ENCODE results near the gene DHRS2. TPM values are rescaled to one million over a fixed set of nuclear protein-coding genes. Genes with fewer than 3 reads are reported as not detected.

The DHRS2 gene
- polyA plus RNA-seq, 6 donors from 2014 or later, result not detected

DNA sequence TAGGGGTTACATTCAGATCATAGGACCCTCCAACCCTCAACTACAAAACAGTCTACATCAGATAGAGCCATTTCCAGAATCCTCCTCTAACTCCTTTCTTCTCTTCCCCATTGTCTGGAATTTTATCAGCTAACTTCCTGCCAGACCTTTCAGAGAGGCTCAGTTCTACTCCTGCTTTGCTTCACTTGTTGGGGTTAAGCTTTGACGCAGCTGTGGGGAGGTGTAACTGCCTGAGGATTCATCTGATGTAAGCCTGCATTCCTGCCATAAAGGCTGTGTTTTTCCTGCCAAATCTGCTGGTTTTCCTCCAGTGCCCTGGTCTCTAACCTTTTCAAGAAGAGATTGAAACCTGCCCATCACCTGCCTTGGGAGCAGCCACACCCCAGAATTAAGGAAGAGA lies 16.9 kb downstream of the DHRS2 start:
- peaks cover 5 to 30% (median 27%) of the 10 kb centered on the region in 3 donors for H3K27me3 Mint-ChIP-seq
- no peaks in the 10 kb centered on the region for H3K36me3 Mint-ChIP-seq
- peak overlapping the region in 1 of 8 donors; percentile 12 for H3K4me3 Mint-ChIP-seq
- no peak overlapping the region for H3K27ac Mint-ChIP-seq
- H3K9me3 Mint-ChIP-seq, result peaks cover 0 to 4% (median 0%) of the 10 kb centered on the region in 7 donors
- DNase-seq (no peak), ATAC-seq (ENCODE audit: low read depth in 2 of 2) (no peak)
- no peaks in the 10 kb centered on the region for H3K4me1 Mint-ChIP-seq

- no peak overlapping the region for H3K4me3 Mint-ChIP-seq
- no peaks in the 10 kb centered on the region for H3K4me1 Mint-ChIP-seq
- peak overlapping the region in 1 of 6 donors; percentile 65 for H3K27ac Mint-ChIP-seq
- H3K36me3 Mint-ChIP-seq, result no peaks in the 10 kb centered on the region
- peaks cover 8 to 29% (median 15%) of the 10 kb centered on the region in 3 donors for H3K27me3 Mint-ChIP-seq
- DNase-seq (no peak), ATAC-seq (ENCODE audit: low read depth in 2 of 2) (no peak)
- H3K9me3 Mint-ChIP-seq, result peaks cover 0 to 4% (median 0%) of the 10 kb centered on the region in 7 donors
Measured at GRCh38 chr14:23654231-23654630, 18.1 kb downstream of the DHRS2 start.

DNA sequence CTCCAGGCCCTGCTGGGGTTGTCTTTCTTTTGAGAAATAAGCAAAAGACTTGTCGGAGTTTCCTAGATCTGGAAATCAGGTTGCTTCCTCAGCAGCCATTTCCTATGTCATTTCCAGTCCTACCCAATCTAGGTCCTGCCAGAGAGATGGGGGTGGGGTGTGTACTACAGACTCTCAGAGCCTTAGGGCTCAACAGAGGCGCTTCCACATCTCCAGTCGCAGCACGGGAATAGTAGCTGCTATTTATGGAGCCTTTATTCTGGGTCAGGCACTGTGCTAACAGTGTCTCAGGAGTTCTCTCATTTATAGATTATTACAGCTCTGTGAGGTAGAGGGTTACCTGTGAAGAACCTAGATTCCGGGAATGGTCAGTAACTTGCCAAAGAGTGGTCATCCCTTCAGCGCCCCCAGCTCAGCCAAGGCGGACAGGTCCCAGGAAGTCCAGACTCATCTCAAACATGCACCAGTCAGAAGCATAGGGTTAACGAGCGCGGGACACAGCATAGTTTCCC lies 21.9 kb downstream of the DHRS2 start:
- DNase-seq (no peak), ATAC-seq (ENCODE audit: low read depth in 2 of 2) (no peak)
- no peaks in the 10 kb centered on the region for H3K4me1 Mint-ChIP-seq
- H3K4me3 Mint-ChIP-seq, result no peak overlapping the region
- no peak overlapping the region for H3K27ac Mint-ChIP-seq
- H3K27me3 Mint-ChIP-seq, result peaks cover 8 to 43% (median 31%) of the 10 kb centered on the region in 3 donors
- peaks cover 0 to 4% (median 0%) of the 10 kb centered on the region in 7 donors for H3K9me3 Mint-ChIP-seq
- no peaks in the 10 kb centered on the region for H3K36me3 Mint-ChIP-seq

DNA sequence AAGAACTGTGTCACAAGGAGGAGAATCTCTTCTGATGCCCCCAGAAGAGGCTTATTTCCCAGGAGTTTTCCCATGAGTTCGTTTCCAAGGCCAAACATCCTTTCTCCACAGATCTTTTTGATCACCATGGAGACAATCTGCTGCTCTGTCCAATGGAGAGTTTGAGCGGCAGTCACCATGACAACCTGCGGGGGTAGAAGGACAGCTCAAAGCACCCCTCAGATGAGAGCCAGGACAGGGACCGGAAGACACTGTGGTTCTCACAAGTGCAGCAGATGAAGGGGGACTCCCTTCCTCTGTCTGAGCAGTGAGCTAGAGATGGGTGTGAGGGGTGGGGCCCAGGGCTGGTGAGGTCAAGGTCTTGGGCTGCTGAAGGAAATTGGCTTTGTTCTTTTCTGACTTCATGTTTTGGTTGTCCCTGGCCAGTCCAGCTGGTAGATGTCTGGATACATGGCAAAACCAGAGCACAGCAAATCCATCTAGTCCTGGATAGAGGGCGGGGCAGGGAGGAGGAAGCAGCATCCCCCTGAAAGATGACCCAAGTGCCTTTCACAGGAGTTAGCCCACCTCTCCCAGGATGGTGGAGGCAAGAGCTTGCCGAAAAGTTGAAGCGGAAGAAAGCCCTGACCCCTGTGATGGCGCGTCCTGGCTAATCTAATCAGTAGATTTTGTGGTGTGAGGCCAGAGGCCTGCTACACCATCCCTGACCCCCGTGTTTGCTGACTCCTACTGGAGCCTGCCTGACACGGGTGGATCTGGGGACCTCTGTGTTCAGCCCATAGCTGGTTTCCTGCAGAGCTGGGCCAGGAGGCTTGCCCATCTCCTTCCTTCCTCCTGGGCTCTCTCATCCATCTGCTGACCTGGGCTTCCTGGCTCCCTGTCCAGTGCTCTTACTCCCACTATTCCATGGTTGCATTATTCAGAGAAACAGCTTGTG lies 24.4 kb downstream of the DHRS2 start:
- no peaks in the 10 kb centered on the region for H3K36me3 Mint-ChIP-seq

GRCh38 chr14:23661542-23661941 lies 25.4 kb downstream of the DHRS2 start:
- Mint-ChIP-seq H3K9me3 (no peaks in the 10 kb centered on the region), H3K27me3 (peaks cover 14 to 57% (median 50%) of the 10 kb centered on the region in 3 donors), H3K36me3 (no peaks in the 10 kb centered on the region), H3K4me1 (no peaks in the 10 kb centered on the region), H3K27ac (no peak overlapping the region), H3K4me3 (no peak overlapping the region)
- no peak for DNase-seq
- ATAC-seq (ENCODE audit: low read depth in 2 of 2), result no peak

More for the DNA sequence above, 24.4 kb downstream of the DHRS2 start:
- no peak for DNase-seq
- no peak for ATAC-seq (ENCODE audit: low read depth in 2 of 2)
- H3K9me3 Mint-ChIP-seq, result no peaks in the 10 kb centered on the region
- peaks cover 14 to 57% (median 48%) of the 10 kb centered on the region in 3 donors for H3K27me3 Mint-ChIP-seq
- H3K27ac Mint-ChIP-seq, result no peak overlapping the region
- H3K4me3 Mint-ChIP-seq, result no peak overlapping the region
- no peaks in the 10 kb centered on the region for H3K4me1 Mint-ChIP-seq

GRCh38 chr14:23663127-23663526 lies 27.0 kb downstream of the DHRS2 start:
- no peak for DNase-seq
- Mint-ChIP-seq H3K27me3 (peaks cover 14 to 57% (median 50%) of the 10 kb centered on the region in 3 donors), H3K4me1 (no peaks in the 10 kb centered on the region), H3K27ac (no peak overlapping the region), H3K4me3 (no peak overlapping the region), H3K36me3 (no peaks in the 10 kb centered on the region), H3K9me3 (no peaks in the 10 kb centered on the region)
- ATAC-seq (ENCODE audit: low read depth in 2 of 2), result no peak

DNA sequence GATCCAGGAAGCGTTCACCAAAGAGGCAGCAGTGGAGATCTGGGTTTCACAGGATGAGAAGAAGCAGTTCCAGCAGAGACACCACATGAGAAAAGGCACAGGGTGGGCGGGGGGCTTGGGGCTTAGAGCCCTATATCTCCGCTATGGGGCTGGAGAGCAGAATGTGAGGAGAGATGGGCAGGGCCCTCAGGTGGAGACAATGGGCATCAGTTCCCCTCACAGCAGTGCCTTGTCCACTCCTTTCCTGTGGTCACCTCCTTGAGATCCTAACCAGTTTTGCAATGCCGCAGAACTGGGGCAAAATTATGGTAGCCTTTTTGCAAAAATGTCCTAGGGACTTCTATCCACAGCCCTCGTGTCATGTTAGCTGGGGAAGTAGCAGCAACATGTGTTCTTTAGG lies 27.5 kb downstream of the DHRS2 start:
- Mint-ChIP-seq H3K27me3 (peaks cover 14 to 52% (median 50%) of the 10 kb centered on the region in 3 donors), H3K4me1 (no peaks in the 10 kb centered on the region), H3K4me3 (no peak overlapping the region), H3K27ac (no peak overlapping the region), H3K36me3 (no peaks in the 10 kb centered on the region), H3K9me3 (no peaks in the 10 kb centered on the region)
- ATAC-seq (ENCODE audit: low read depth in 2 of 2) (no peak), DNase-seq (no peak)

GRCh38 chr14:23664207-23664885 lies 28.2 kb downstream of the DHRS2 start:
- DNase-seq (no peak), ATAC-seq (ENCODE audit: low read depth in 2 of 2) (no peak)
- Mint-ChIP-seq H3K27me3 (peaks cover 9 to 50% (median 45%) of the 10 kb centered on the region in 3 donors), H3K9me3 (no peaks in the 10 kb centered on the region), H3K4me3 (no peak overlapping the region), H3K4me1 (no peaks in the 10 kb centered on the region), H3K36me3 (no peaks in the 10 kb centered on the region), H3K27ac (no peak overlapping the region)

DNA sequence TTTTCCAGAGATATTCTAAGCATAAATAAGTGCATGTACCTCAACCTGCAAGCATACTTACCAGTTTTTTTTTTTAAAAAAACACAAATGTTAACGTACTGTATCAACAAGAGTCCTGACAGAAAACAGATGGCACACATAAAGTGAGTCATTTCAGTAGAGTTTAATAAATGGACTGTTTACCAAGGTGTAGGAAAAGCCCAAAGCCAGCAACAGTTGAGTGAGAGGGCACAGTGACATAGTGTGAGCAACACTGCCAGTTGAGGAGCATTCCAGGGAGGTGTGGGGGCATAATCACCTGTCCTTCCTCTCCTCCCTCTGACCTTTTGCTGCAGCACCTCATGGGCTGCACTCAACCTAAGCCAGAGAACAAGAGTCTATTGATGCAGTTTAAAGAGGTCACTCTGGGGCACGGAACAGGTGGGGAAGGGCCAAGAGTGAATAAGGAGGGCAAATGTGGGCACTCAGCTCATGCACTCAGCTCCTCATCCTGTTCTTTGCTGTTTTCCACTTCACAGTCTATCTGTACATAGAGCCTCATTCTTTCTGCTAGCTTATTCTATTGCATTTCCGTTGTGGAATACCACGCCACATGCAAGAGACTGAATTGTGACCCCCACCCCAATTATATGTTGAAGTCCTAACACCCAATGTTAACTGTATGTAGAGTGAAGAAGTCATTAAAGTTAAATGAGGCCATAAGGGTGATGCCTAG lies 29.3 kb downstream of the DHRS2 start:
- H3K4me1 Mint-ChIP-seq, result no peaks in the 10 kb centered on the region

GRCh38 chr14:23667134-23667533 lies 31.0 kb downstream of the DHRS2 start:
- H3K36me3 Mint-ChIP-seq, result no peaks in the 10 kb centered on the region
- ATAC-seq (ENCODE audit: low read depth in 2 of 2) (no peak), DNase-seq (no peak)
- H3K4me1 Mint-ChIP-seq, result no peaks in the 10 kb centered on the region
- H3K9me3 Mint-ChIP-seq, result no peaks in the 10 kb centered on the region
- no peak overlapping the region for H3K4me3 Mint-ChIP-seq
- no peak overlapping the region for H3K27ac Mint-ChIP-seq
- peaks cover 13 to 38% (median 23%) of the 10 kb centered on the region in 3 donors for H3K27me3 Mint-ChIP-seq

More for the DNA sequence above, 29.3 kb downstream of the DHRS2 start:
- DNase-seq, result no peak
- Mint-ChIP-seq H3K36me3 (no peaks in the 10 kb centered on the region), H3K27ac (no peak overlapping the region), H3K4me3 (no peak overlapping the region), H3K27me3 (peaks cover 9 to 50% (median 39%) of the 10 kb centered on the region in 3 donors), H3K9me3 (no peaks in the 10 kb centered on the region)
- ATAC-seq (ENCODE audit: low read depth in 2 of 2), result no peak

- Mint-ChIP-seq H3K36me3 (no peaks in the 10 kb centered on the region), H3K9me3 (no peaks in the 10 kb centered on the region), H3K27me3 (peaks cover 10 to 27% (median 16%) of the 10 kb centered on the region in 3 donors), H3K27ac (no peak overlapping the region), H3K4me3 (no peak overlapping the region), H3K4me1 (no peaks in the 10 kb centered on the region)
- DNase-seq, result no peak
- ATAC-seq (ENCODE audit: low read depth in 2 of 2), result no peak
Measured at GRCh38 chr14:23669441-23669840, 33.3 kb downstream of the DHRS2 start.

DNA sequence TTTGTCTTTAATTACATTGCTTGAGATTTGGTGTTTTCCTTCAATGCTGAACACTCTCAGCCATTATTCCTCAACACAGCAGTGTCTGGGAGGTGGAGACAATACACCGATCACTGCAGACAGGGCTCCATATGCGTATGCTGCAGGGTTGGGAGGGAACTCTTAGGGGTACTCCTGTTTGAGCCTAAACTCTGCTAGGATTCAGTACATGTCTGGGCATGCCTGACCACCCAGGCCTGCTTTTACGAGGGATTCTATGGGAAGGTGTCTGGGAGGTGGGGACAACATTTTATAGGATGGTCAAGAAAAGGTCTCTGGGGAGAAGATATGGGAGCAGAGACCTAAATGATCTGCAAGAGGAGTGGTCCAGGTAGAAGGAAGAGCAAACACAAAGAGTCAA lies 34.3 kb downstream of the DHRS2 start:
- no peak overlapping the region for H3K4me3 Mint-ChIP-seq
- H3K27me3 Mint-ChIP-seq, result peaks cover 6 to 24% (median 17%) of the 10 kb centered on the region in 3 donors
- H3K36me3 Mint-ChIP-seq, result no peaks in the 10 kb centered on the region
- H3K9me3 Mint-ChIP-seq, result no peaks in the 10 kb centered on the region
- H3K27ac Mint-ChIP-seq, result no peak overlapping the region
- ATAC-seq (ENCODE audit: low read depth in 2 of 2), result no peak
- no peak for DNase-seq
- no peaks in the 10 kb centered on the region for H3K4me1 Mint-ChIP-seq

DNA sequence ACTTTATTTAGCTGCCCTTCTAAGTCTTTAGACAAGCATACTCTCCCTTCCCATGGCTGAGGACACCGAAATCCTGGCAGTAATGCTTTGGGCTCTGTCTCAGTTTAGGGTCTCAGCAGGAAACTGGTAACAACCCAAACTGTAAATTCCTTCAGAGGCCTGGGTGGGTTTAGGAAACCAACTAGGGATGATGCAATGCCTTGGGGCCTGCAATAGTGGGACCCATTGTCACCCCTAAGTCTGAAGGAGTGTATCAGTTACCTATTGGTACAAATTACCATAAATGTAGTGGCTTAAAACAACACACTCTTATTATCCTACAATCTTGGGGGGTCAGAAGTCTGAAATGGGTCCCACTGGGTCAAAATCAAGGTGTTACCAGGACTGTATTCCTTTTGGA lies 36.0 kb downstream of the DHRS2 start:
- Mint-ChIP-seq H3K9me3 (peaks cover 0 to 3% (median 0%) of the 10 kb centered on the region in 7 donors), H3K27ac (no peak overlapping the region)

More for the DNA sequence above, 36.0 kb downstream of the DHRS2 start:
- ATAC-seq (ENCODE audit: low read depth in 2 of 2) (no peak), DNase-seq (no peak)
- Mint-ChIP-seq H3K27me3 (peaks cover 11 to 37% (median 25%) of the 10 kb centered on the region in 3 donors), H3K36me3 (no peaks in the 10 kb centered on the region), H3K4me3 (no peak overlapping the region), H3K4me1 (no peaks in the 10 kb centered on the region)
